ENCODE results near the gene COG1. TPM values are rescaled to one million over a fixed set of nuclear protein-coding genes. Genes with fewer than 3 reads are reported as not detected.

The COG1 gene
- total and polyA plus RNA-seq, 10 donors, result 8.9 to 48.8 (median 32.2) TPM

GRCh38 chr17:73160980-73161630 is 31.8 kb upstream of the COG1 start:
- H3K4me3 ChIP-seq, result no peak overlapping the region
- intact Hi-C loops (cut with DNase I; ENCODE audit: low total_unique reads), result no loop called here
- H3K9me3 ChIP-seq, result no peaks in the 10 kb centered on the region
- no peak for DNase-seq
- H3K36me3 ChIP-seq, result no peaks in the 10 kb centered on the region
- H3K27me3 ChIP-seq (replicated peaks in 1 of 7), result peaks cover 0 to 75% (median 26%) of the 10 kb centered on the region in 7 donors
- TF ChIP-seq POLR2A (IDR thresholded peaks at IDR 0.05) (no peak), POLR2AphosphoS5 (IDR thresholded peaks at IDR 0.05) (no peak), CTCF (IDR thresholded peaks at IDR 0.05 in 8 of 11, conservative IDR thresholded peaks at IDR 0.05 in 3 of 11) (no peak)
- 36 to 44% (median 39%) methylated on average over 2 to 3 of the region's 3 CpGs for WGBS, 5 donors
- peaks cover 8 to 45% (median 24%) of the 10 kb centered on the region in 6 donors for H3K4me1 ChIP-seq
- no peak overlapping the region for H3K27ac ChIP-seq

GRCh38 chr17:73163043-73163442 is 29.8 kb upstream of the COG1 start:
- intact Hi-C loops (cut with DNase I; ENCODE audit: low total_unique reads), result no loop called here
- Histone ChIP-seq H3K9me3 (no peaks in the 10 kb centered on the region), H3K36me3 (no peaks in the 10 kb centered on the region), H3K4me1 (peaks cover 10 to 52% (median 30%) of the 10 kb centered on the region in 6 donors), H3K27me3 (replicated peaks in 1 of 7) (peaks cover 0 to 84% (median 45%) of the 10 kb centered on the region in 7 donors), H3K4me3 (no peak overlapping the region), H3K27ac (no peak overlapping the region)
- TF ChIP-seq POLR2A (IDR thresholded peaks at IDR 0.05) (no peak), POLR2AphosphoS5 (IDR thresholded peaks at IDR 0.05) (no peak), CTCF (IDR thresholded peaks at IDR 0.05 in 8 of 11, conservative IDR thresholded peaks at IDR 0.05 in 3 of 11) (no peak)
- WGBS, 5 donors, result 55 to 68% (median 62%) methylated on average over 8 of the region's 8 CpGs
- no peak for DNase-seq

GRCh38 chr17:73165616-73166404 is 27.0 kb upstream of the COG1 start:
- intact Hi-C loops (cut with DNase I; ENCODE audit: low total_unique reads), result no loop called here
- peaks cover 0 to 4% (median 0%) of the 10 kb centered on the region in 6 donors for H3K36me3 ChIP-seq
- peaks cover 0 to 92% (median 45%) of the 10 kb centered on the region in 7 donors for H3K27me3 ChIP-seq (replicated peaks in 1 of 7)
- H3K4me3 ChIP-seq, result peak overlapping the region; percentile 37 to 68 (median 44)
- H3K4me1 ChIP-seq, result peaks cover 10 to 52% (median 30%) of the 10 kb centered on the region in 6 donors
- TF ChIP-seq CTCF (IDR thresholded peaks at IDR 0.05 in 8 of 11, conservative IDR thresholded peaks at IDR 0.05 in 3 of 11) (no peak), POLR2AphosphoS5 (IDR thresholded peaks at IDR 0.05) (peak in 1 of 3 donors; percentile 33), POLR2A (IDR thresholded peaks at IDR 0.05) (no peak)
- no peak for DNase-seq
- H3K27ac ChIP-seq, result peak overlapping the region in 7 of 8 donors; percentile 9 to 80 (median 70)
- WGBS, 5 donors, result 1 to 2% (median 1%) methylated on average over 15 to 51 of the region's 51 CpGs
- H3K9me3 ChIP-seq, result no peaks in the 10 kb centered on the region
